Measurements from ENCODE around the gene ARID1B. TPM values are rescaled to one million over a fixed set of nuclear protein-coding genes. Genes with fewer than 3 reads are reported as not detected.

The ARID1B gene
- total and polyA plus RNA-seq, 10 of the 15 experiments (the other 5 are each of a cell fraction or from before 2014, with no cell fraction given), result 24.7 to 133 (median 54.6) TPM

GRCh38 chr6:156748504-156748903 is 28.7 kb upstream of the ARID1B start:
- BruUV-seq (replicated peaks), result no TSS peak
- Histone ChIP-seq H3K4me1 (ENCODE audit: control insufficient read depth, insufficient read depth, low read length) (peaks cover 14% of the 10 kb centered on the region), H3K27ac (ENCODE audit: control insufficient read depth, insufficient read depth) (no peak overlapping the region), H3K9ac (ENCODE audit: control insufficient read depth, insufficient read depth, low read length) (no peak overlapping the region), H3K9me3 (replicated peaks; ENCODE audit: control insufficient read depth, insufficient read depth, low read length) (no peaks in the 10 kb centered on the region), H3K27me3 (replicated peaks in 1 of 2; ENCODE audit: control insufficient read depth in 2 of 2, insufficient read depth in 2 of 2, low read length in 1 of 2) (no peaks in the 10 kb centered on the region), H3K4me3 (no peak overlapping the region), H3K36me3 (ENCODE audit: control insufficient read depth in 2 of 2, insufficient read depth in 2 of 2, low read length in 1 of 2) (no peaks in the 10 kb centered on the region), H4K20me1 (ENCODE audit: control insufficient read depth, insufficient read depth) (no peaks in the 10 kb centered on the region), H3K4me2 (ENCODE audit: control insufficient read depth, insufficient read depth) (no peak overlapping the region), H3K79me2 (ENCODE audit: control insufficient read depth, insufficient read depth, low read length) (no peaks in the 10 kb centered on the region), H2AFZ (ENCODE audit: control insufficient read depth, low read depth, low read length) (no peak overlapping the region)
- intact Hi-C loops (cut with micrococcal nuclease; ENCODE audit: unreplicated experiment), result no loop called here
- WGBS (ENCODE audit: insufficient coverage, insufficient replicate concordance, low lambda C conversion rate, missing lambda C conversion rate), result 93% methylated on average over 1 of the region's 1 CpG
- POLR2A ChIA-PET, result interaction anchor here (0.6 to 0.8 kb wide), 2 partner anchors 32 to 1122 kb away, joined by 3 to 4 read pairs; no protein-coding TSS in a partner anchor
- RAD21 ChIA-PET (ENCODE audit: unreplicated experiment), result no interaction called here
- CTCF ChIA-PET, result no interaction called here
- FAIRE-seq, result no peak
- no peak for ATAC-seq
- in situ Hi-C loops (cut with MboI), result no loop called here
- DNase-seq (ENCODE audit: low read depth, low spot score), result no peak
- SMC1A ChIA-PET (ENCODE audit: uncharacterized antibody, unreplicated experiment), result interaction anchor here (2.7 kb wide), 1 partner anchor 28 kb away, joined by 17 read pairs; no protein-coding TSS in a partner anchor
- TF ChIP-seq E2F8 (IDR thresholded peaks at IDR 0.05; ENCODE audit: low read depth, partially characterized antibody) (no peak), NKRF (conservative IDR thresholded peaks at IDR 0.05) (no peak), IKZF2 (IDR thresholded peaks at IDR 0.05) (no peak), SIN3A (IDR thresholded peaks at IDR 0.05; ENCODE audit: low read depth, low read length) (no peak), EGR1 (IDR thresholded peaks at IDR 0.05; ENCODE audit: borderline replicate concordance in 1 of 2, low read depth in 2 of 2, low read length in 2 of 2) (no peak), RUNX3 (IDR thresholded peaks at IDR 0.05; ENCODE audit: low read length) (no peak), PBX3 (IDR thresholded peaks at IDR 0.05; ENCODE audit: insufficient replicate concordance, low read depth, low read length) (no peak), NFXL1 (IDR thresholded peaks at IDR 0.05; ENCODE audit: borderline replicate concordance) (no peak), RB1 (IDR thresholded peaks at IDR 0.05; ENCODE audit: borderline replicate concordance) (no peak), NRF1 (conservative IDR thresholded peaks at IDR 0.05; ENCODE audit: low read depth, low read length) (no peak), CREB1 (IDR thresholded peaks at IDR 0.05; ENCODE audit: low read depth) (no peak), RBBP5 (conservative IDR thresholded peaks at IDR 0.05) (no peak), ZNF622 (IDR thresholded peaks at IDR 0.05) (no peak), EZH2 (IDR thresholded peaks at IDR 0.05; ENCODE audit: borderline replicate concordance, control insufficient read depth, low read depth, low read length) (no peak), PML (IDR thresholded peaks at IDR 0.05; ENCODE audit: low read length) (no peak), ZNF24 (IDR thresholded peaks at IDR 0.05) (no peak), SMC3 (IDR thresholded peaks at IDR 0.05; ENCODE audit: borderline replicate concordance, low read length) (no peak), CREM (IDR thresholded peaks at IDR 0.05; ENCODE audit: low read depth) (no peak), HCFC1 (IDR thresholded peaks at IDR 0.05; ENCODE audit: low read length) (no peak), MEF2A (IDR thresholded peaks at IDR 0.05; ENCODE audit: insufficient read depth, low read depth, low read length) (no peak)

Measured in GM12878 (cell line).